Liver (tissue), 9 donors: ENCODE data around the gene ANKEF1. TPM values are rescaled to one million over a fixed set of nuclear protein-coding genes. Genes with fewer than 3 reads are reported as not detected.

Experiments used
- DNase-seq: peaks from one replicate; pipeline ENCODE4 v3.0.0-alpha.2; 2017; ENCODE audit warnings: low spot score
- H3K27ac ChIP-seq, 2 donors: one replicate each; pipeline ENCODE4 v1.7.0; 2013; ENCODE audit warnings: inconsistent platforms in 2 of 2, low read length in 2 of 2, control low read depth in 1 of 2, low read depth in 1 of 2, mild to moderate bottlenecking in 1 of 2
- H3K27me3 ChIP-seq, 4 donors: one replicate each; pipeline versions ENCODE4 v1.6.1 to v1.7.0; 2013; ENCODE audit warnings: low read length in 3 of 4, inconsistent platforms in 1 of 4, mild to moderate bottlenecking in 1 of 4, moderate library complexity in 1 of 4; ENCODE audit not compliant: control insufficient read depth in 4 of 4, insufficient read depth in 4 of 4
- H3K36me3 ChIP-seq, 4 donors: one replicate each; pipeline versions ENCODE4 v1.6.1 to v1.7.0; 2013; ENCODE audit warnings: low read length in 3 of 4, mild to moderate bottlenecking in 3 of 4, low read depth in 1 of 4, moderate library complexity in 1 of 4; ENCODE audit not compliant: control insufficient read depth in 4 of 4, insufficient read depth in 3 of 4
- H3K4me1 ChIP-seq, 4 donors: one replicate each; pipeline versions ENCODE4 v1.6.1 to v1.7.0; 2013; ENCODE audit warnings: low read length in 3 of 4, mild to moderate bottlenecking in 3 of 4, moderate library complexity in 1 of 4; ENCODE audit not compliant: control insufficient read depth in 4 of 4, insufficient read depth in 4 of 4
- H3K4me3 ChIP-seq, 3 donors: one replicate each; pipeline versions ENCODE4 v1.6.1 to v1.7.0; 2013; ENCODE audit warnings: low read length in 3 of 3, control low read depth in 1 of 3, low read depth in 1 of 3, mild to moderate bottlenecking in 1 of 3
- H3K9ac ChIP-seq, 2 donors: one replicate each; pipeline ENCODE4 v1.7.0; 2013; ENCODE audit warnings: low read length in 2 of 2, mild to moderate bottlenecking in 2 of 2, moderate library complexity in 2 of 2, control low read depth in 1 of 2, low read depth in 1 of 2
- H3K9me3 ChIP-seq, 4 donors: one replicate each; pipeline versions ENCODE4 v1.6.1 to v1.7.0; 2013; ENCODE audit warnings: low read length in 3 of 4; ENCODE audit not compliant: control insufficient read depth in 4 of 4
- EGR1 ChIP-seq, 2 donors: IDR thresholded peaks; 2 replicates each; pipeline ENCODE4 v1.6.1; 2016 to 2018; ENCODE audit warnings: antibody characterized with exemption in 2 of 2, low read depth in 2 of 2
- FOXA2 ChIP-seq: IDR thresholded peaks from 2 replicates; pipeline ENCODE4 v1.6.1; 2016; ENCODE audit warnings: antibody characterized with exemption
- GABPA ChIP-seq, 2 donors: IDR thresholded peaks in 1 of 2; conservative IDR thresholded peaks in 1 of 2; 2 replicates each; pipeline ENCODE4 v1.6.1; 2016; ENCODE audit warnings: antibody characterized with exemption in 2 of 2, mild to moderate bottlenecking in 1 of 2, moderate library complexity in 1 of 2
- HNF4A ChIP-seq, 2 donors: conservative IDR thresholded peaks; 2 replicates each; pipeline ENCODE4 v1.6.1; 2016; ENCODE audit warnings: antibody characterized with exemption in 2 of 2, mild to moderate bottlenecking in 2 of 2
- HNF4G ChIP-seq: IDR thresholded peaks from 2 replicates; pipeline ENCODE4 v1.6.1; 2016; ENCODE audit warnings: antibody characterized with exemption
- JUND ChIP-seq, 2 donors: IDR thresholded peaks; 2 replicates each; pipeline ENCODE4 v1.6.1; 2016; ENCODE audit warnings: antibody characterized with exemption in 2 of 2
- NR2F2 ChIP-seq: IDR thresholded peaks from 2 replicates; pipeline ENCODE4 v1.6.1; 2016; ENCODE audit warnings: antibody characterized with exemption
- RAD21 ChIP-seq, 2 donors: IDR thresholded peaks; 2 replicates each; pipeline ENCODE4 v1.6.1; 2016; ENCODE audit warnings: antibody characterized with exemption in 2 of 2, mild to moderate bottlenecking in 2 of 2
- RXRA ChIP-seq, 2 donors: IDR thresholded peaks; 2 replicates each; pipeline ENCODE4 v1.6.1; 2017 to 2018; ENCODE audit warnings: antibody characterized with exemption in 2 of 2, mild to moderate bottlenecking in 1 of 2
- TAF1 ChIP-seq: conservative IDR thresholded peaks from 2 replicates; pipeline ENCODE4 v1.6.1; 2016; ENCODE audit warnings: antibody characterized with exemption, mild to moderate bottlenecking
- WGBS: extraction: QIAGEN DNeasy Blood & Tissue Kit; methylation state at CpG from one replicate; pipeline ENCODE4 v1.1.7; 2013; 5-methylcytosine and 5-hydroxymethylcytosine counted together
- polyA plus RNA-seq, 2 donors: library from polyadenylated mRNA; stranded (reverse) in 1 of 2; unstranded in 1 of 2; fragments of 200-250 nt in 1 of 2; fragments of >200 nt in 1 of 2; fragmentation: Nextera tagmentation in 1 of 2; extraction: Ambion mirVana in 1 of 2; gene quantifications; one replicate each; pipeline versions ENCODE4 v1.2.1 to v1.2.3, GENCODE V29; 2013 to 2015
- total RNA-seq, 2 donors: library from RNA; depleted of rRNA; stranded (reverse); fragments of >200 nt; gene quantifications; one replicate each; pipeline ENCODE4 v1.2.3, GENCODE V29; 2014
- TF ChIP-seq, protein P1 (sequence below): IDR thresholded peaks from 2 replicates; pipeline ENCODE4 v1.6.1; 2016; ENCODE audit warnings: antibody characterized with exemption
- TF ChIP-seq, protein P2 (sequence below): IDR thresholded peaks from 2 replicates; pipeline ENCODE4 v1.6.1; 2016; ENCODE audit warnings: antibody characterized with exemption
- TF ChIP-seq, protein P3 (sequence below): IDR thresholded peaks from 2 replicates; pipeline ENCODE4 v1.6.1; 2016; ENCODE audit warnings: antibody characterized with exemption, mild to moderate bottlenecking
- TF ChIP-seq, protein P4 (sequence below): fragments of 150-350 bp; IDR thresholded peaks from 2 replicates; pipeline ENCODE4 v1.5.1; 2017; ENCODE audit warnings: improper control_type of control experiment, low read depth, low read length; ENCODE audit not compliant: missing input control
- donor health status: healthy.
- donor health status: healthy.
- donor health status: healthy.
- donor health status: healthy.
- donor health status: healthy.

The ANKEF1 gene
- total and polyA plus RNA-seq, 4 donors = 1.6 to 5.1 (median 2.6) TPM

DNA sequence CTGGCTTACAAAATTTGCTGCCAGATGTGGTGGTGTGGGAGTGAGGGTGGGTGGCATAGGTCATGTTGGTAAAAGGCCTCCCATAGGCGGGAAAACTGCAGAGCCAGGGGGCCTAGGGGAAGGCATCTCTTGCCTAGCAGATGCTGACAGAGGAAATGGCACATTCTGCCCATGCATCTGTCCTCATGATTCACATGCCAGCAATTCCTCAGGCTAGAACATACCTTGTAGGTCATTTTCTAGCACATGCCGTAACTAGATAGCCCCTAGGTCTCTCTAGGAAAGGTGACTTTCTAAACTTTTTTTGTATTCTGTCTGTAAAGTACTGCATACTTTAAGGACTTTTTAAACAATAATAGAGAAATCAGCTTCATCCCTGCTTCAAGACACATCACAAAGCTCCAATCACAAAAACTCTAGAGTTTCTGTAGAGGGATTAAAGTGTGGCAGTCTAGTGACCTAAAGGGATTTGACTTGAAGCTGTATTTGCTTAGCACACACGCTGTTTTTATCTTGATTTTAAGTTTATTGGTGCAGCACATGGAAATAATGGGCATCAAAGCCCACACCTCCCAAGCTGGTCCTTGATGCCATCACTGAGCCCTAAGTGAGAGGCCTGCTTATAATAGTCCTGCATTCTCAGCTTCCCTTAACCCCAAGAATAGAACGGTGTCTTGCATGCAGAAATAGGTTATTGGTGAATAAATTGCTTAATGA is 55.2 kb downstream of the ANKEF1 start:
- Histone ChIP-seq H3K27ac (no peak overlapping the region), H3K9ac (peak overlapping the region in 1 of 2 donors; percentile 31), H3K27me3 (no peaks in the 10 kb centered on the region), H3K9me3 (no peaks in the 10 kb centered on the region), H3K4me3 (no peak overlapping the region), H3K4me1 (no peaks in the 10 kb centered on the region), H3K36me3 (no peaks in the 10 kb centered on the region)
- whole genome bisulfite sequencing = 92% methylated on average over 4 of the region's 4 CpGs
- DNase-seq = no peak
- TF ChIP-seq, protein P1, sequence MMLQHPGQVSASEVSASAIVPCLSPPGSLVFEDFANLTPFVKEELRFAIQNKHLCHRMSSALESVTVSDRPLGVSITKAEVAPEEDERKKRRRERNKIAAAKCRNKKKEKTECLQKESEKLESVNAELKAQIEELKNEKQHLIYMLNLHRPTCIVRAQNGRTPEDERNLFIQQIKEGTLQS = no peak
- no peak for TF ChIP-seq EGR1 (IDR thresholded peaks at IDR 0.05; ENCODE audit: low read depth in 2 of 2)
- no peak for TF ChIP-seq FOXA2
- no peak for TF ChIP-seq GABPA (IDR thresholded peaks at IDR 0.05 in 1 of 2, conservative IDR thresholded peaks at IDR 0.05 in 1 of 2)
- TF ChIP-seq HNF4G = no peak
- no peak for TF ChIP-seq NR2F2
- TF ChIP-seq, protein P2, sequence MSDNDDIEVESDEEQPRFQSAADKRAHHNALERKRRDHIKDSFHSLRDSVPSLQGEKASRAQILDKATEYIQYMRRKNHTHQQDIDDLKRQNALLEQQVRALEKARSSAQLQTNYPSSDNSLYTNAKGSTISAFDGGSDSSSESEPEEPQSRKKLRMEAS = no peak
- TF ChIP-seq JUND (IDR thresholded peaks at IDR 0.05) = no peak
- TF ChIP-seq RAD21 (IDR thresholded peaks at IDR 0.05) = no peak
- TF ChIP-seq TAF1 = no peak
- no peak for TF ChIP-seq RXRA (IDR thresholded peaks at IDR 0.05)

DNA sequence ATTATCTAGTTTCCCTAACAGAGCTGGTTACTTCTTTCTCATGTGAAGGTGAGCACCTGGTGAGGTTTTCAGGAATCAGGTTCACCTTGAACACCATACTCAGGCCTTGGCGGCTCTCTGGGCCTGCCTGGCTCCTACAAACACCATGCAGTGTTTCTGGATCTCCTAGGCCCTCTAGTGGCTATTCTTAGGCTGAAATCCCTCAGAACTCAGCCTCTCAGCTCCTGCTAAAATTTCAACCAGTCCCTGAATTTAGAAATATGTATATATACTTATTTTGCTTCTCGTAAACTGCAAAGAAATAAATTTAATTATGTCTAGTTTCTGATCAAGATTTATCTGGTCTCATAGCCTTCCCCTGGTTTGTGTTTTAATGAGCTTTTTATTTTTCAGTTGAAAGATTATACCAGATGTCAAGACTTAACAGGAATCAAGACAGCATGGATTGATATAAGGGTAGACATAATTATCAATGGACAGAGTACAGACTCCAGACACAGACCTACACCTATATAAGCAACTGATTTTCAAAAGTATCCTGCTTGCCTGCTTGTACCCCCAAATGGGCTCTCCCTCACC is 55.9 kb downstream of the ANKEF1 start:
- TF ChIP-seq FOXA2 = no peak
- no peak for TF ChIP-seq EGR1 (IDR thresholded peaks at IDR 0.05; ENCODE audit: low read depth in 2 of 2)
- TF ChIP-seq, protein P3, sequence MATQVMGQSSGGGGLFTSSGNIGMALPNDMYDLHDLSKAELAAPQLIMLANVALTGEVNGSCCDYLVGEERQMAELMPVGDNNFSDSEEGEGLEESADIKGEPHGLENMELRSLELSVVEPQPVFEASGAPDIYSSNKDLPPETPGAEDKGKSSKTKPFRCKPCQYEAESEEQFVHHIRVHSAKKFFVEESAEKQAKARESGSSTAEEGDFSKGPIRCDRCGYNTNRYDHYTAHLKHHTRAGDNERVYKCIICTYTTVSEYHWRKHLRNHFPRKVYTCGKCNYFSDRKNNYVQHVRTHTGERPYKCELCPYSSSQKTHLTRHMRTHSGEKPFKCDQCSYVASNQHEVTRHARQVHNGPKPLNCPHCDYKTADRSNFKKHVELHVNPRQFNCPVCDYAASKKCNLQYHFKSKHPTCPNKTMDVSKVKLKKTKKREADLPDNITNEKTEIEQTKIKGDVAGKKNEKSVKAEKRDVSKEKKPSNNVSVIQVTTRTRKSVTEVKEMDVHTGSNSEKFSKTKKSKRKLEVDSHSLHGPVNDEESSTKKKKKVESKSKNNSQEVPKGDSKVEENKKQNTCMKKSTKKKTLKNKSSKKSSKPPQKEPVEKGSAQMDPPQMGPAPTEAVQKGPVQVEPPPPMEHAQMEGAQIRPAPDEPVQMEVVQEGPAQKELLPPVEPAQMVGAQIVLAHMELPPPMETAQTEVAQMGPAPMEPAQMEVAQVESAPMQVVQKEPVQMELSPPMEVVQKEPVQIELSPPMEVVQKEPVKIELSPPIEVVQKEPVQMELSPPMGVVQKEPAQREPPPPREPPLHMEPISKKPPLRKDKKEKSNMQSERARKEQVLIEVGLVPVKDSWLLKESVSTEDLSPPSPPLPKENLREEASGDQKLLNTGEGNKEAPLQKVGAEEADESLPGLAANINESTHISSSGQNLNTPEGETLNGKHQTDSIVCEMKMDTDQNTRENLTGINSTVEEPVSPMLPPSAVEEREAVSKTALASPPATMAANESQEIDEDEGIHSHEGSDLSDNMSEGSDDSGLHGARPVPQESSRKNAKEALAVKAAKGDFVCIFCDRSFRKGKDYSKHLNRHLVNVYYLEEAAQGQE = no peak
- no peak for TF ChIP-seq JUND (IDR thresholded peaks at IDR 0.05)
- TF ChIP-seq, protein P4, sequence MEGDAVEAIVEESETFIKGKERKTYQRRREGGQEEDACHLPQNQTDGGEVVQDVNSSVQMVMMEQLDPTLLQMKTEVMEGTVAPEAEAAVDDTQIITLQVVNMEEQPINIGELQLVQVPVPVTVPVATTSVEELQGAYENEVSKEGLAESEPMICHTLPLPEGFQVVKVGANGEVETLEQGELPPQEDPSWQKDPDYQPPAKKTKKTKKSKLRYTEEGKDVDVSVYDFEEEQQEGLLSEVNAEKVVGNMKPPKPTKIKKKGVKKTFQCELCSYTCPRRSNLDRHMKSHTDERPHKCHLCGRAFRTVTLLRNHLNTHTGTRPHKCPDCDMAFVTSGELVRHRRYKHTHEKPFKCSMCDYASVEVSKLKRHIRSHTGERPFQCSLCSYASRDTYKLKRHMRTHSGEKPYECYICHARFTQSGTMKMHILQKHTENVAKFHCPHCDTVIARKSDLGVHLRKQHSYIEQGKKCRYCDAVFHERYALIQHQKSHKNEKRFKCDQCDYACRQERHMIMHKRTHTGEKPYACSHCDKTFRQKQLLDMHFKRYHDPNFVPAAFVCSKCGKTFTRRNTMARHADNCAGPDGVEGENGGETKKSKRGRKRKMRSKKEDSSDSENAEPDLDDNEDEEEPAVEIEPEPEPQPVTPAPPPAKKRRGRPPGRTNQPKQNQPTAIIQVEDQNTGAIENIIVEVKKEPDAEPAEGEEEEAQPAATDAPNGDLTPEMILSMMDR = peak; percentile 74
- no peak for TF ChIP-seq HNF4A (conservative IDR thresholded peaks at IDR 0.05)
- TF ChIP-seq RAD21 (IDR thresholded peaks at IDR 0.05) = peak; percentile 87 to 92
- TF ChIP-seq TAF1 = no peak
- TF ChIP-seq, protein P2 = no peak
- H3K4me3 ChIP-seq = no peak overlapping the region
- H3K4me1 ChIP-seq = no peaks in the 10 kb centered on the region
- no peaks in the 10 kb centered on the region for H3K36me3 ChIP-seq
- no peak for DNase-seq
- H3K9me3 ChIP-seq = no peaks in the 10 kb centered on the region
- no peak overlapping the region for H3K9ac ChIP-seq
- H3K27me3 ChIP-seq = no peaks in the 10 kb centered on the region
- no peak overlapping the region for H3K27ac ChIP-seq
- 35% methylated on average over 2 of the region's 2 CpGs for WGBS
